Left renal cortex interstitium (tissue), 4 donors: Measurements from ENCODE around the gene RBP4. TPM values are rescaled to one million over a fixed set of nuclear protein-coding genes. Genes with fewer than 3 reads are reported as not detected.

Experiments
- DNase-seq, 4 donors: peaks; one replicate each; pipeline ENCODE4 v3.0.0-alpha.2; 2013; ENCODE audit warnings: low read depth in 4 of 4, low spot score in 2 of 4, missing footprints in 1 of 4
- polyA plus RNA-seq, 4 donors: library from polyadenylated mRNA; unstranded; fragments of 120-200 nt; gene quantifications; one replicate each; pipeline ENCODE4 v1.2.1, GENCODE V29; 2013; ENCODE audit not compliant: insufficient read length in 4 of 4

Gene RBP4
- polyA plus RNA-seq, 4 donors: 0.28 to 18.8 (median 0.43) TPM

DNA sequence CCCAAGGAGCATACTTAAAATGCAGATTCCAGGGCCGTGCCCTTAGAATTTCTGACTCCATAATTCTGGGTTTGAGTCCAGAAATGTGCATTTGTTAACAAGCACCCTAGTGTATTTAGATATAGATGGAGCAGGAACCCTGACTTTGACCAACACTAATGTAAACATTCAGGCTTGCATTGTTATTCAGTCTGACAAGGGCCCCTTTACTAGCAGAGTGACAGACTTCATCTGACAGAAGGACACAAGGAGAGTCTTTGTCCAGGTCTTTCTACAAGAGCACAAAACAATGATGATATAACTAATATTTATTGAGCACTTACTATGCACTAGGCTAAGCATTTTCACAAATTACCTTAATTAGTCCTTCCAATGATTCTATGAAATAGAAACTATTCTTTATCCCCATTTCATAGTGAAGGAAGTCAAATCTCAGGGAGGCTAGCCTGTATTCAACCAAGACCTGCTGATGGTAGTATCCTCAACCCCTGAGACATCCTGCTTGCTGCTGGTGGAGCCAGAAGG lies 3.9 kb downstream of the RBP4 start:
- DNase-seq: no peak

DNA sequence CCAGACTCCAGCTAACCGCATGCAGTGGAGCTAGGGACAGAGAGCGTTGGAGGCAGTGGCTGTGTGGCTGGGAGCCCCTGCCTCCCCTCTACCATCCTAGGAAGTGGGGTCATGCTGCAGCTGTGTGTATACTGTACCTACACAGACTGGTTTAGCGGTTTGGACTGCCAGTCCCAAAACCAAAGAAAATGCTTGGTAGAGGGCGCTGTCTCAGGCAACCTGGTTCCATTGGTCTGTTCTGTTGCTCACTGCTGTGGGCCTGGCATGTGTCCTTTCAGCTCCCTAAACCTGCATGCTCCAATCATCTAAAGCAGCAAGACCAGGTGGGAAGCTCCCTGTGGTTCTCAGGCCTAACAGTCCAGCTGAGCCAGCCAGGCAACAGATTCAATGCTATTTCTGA lies 4.5 kb downstream of the RBP4 start:
- DNase-seq: no peak

- DNase-seq: no peak
Measured at GRCh38 chr10:93595378-93596161, 5.5 kb downstream of the RBP4 start.

DNA sequence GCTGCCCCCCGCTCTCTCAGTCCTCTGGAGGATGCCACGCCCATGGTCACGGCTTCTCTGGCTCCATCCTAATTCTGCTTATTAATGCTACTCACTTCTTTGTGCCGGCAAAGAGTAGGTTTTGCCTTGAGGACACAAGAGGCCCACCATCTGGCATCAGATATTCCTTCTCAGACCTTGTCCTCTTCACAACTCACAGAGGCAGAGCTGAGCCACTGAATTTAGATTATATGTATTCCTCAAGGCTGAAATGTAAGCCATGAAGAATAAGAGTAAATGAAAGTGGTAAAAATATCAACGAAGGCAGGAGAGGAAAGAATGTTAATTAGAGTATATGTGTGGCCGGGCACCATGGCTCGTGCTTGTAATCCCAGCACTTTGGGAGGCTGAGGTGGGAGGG lies 6.5 kb downstream of the RBP4 start:
- no peak for DNase-seq

DNA sequence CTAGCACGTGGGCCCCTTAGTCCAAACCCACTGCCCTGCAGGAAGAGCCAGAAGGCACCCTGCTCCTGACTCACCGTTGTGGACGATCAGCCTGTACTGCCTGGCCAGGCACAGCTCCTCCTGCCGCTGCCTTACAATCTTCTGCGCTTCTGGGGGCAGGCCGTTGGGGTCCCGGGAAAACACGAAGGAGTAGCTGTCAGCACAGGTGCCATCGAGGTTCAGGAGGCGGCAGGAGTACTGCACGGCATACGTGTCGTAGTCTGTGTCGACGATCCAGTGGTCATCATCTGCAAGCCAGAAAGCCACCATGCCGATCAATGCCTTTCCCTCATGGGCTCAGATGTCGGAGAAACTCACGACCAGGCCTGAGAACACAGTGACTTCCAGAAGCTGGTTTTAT lies 7.3 kb downstream of the RBP4 start:
- DNase-seq: no peak

GRCh38 chr10:93593254-93593653 lies 7.8 kb downstream of the RBP4 start:
- no peak for DNase-seq

GRCh38 chr10:93591065-93591808 lies 9.8 kb downstream of the RBP4 start:
- DNase-seq: no peak

GRCh38 chr10:93590638-93591037 lies 10.4 kb downstream of the RBP4 start:
- DNase-seq: no peak

- no peak for DNase-seq
Measured at GRCh38 chr10:93589648-93590562, 11.1 kb downstream of the RBP4 start.

- DNase-seq: no peak
Measured at GRCh38 chr10:93584445-93584844, 16.6 kb downstream of the RBP4 start.

- DNase-seq: no peak
Measured at GRCh38 chr10:93580828-93581227, 20.2 kb downstream of the RBP4 start.

DNA sequence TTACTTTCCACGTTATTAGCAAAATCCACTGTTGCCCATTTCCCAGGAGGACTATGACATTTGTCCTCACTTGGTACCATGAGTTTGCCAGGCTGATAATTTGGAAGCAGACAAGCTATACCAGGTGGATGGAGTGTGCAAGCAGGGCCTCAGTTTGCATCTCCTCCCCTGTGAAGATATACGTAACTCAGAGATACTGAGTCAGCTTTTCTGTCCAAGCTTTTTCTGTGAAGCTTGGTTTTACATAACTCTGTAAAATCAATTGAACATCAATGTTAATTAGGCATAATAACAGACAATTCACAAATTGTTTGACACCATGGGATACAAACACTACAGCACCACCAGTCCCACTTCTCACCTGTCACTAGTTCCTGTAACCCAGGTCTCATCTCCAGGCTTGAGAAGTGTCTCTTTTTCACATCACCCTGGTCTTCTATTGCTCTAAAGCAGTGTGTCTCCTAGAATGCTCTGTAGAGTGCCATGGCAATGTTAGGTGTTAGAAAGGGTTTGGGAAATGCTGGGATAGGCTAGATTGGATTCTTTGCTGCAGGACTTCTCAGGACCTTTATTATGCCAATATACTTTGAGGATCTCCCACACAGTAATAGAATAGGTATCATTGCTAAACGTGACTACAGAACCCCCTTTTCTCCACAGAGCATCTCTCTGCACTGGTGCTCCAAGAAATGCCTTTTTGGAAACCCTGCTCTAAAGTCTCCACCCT lies 20.9 kb downstream of the RBP4 start:
- DNase-seq: no peak

DNA sequence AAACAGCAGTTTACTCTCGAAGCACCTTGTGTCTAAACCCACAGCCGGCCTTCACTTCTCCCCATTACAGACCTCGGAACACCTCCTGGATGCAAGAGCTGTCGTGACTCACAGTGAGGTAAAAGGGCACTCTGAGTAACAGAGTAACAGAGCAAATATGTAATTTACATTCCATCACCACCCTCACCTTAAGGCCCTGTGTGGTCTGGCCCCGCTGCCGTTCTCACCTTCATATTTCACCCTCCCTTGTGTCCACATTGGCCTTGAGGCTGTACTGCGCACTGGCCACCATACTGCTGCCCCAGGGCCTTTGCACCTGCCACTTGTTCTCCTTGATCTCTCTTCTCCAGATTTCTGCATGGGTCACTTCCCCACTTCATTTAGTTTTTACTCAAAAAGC lies 21.9 kb downstream of the RBP4 start:
- DNase-seq: no peak

DNA sequence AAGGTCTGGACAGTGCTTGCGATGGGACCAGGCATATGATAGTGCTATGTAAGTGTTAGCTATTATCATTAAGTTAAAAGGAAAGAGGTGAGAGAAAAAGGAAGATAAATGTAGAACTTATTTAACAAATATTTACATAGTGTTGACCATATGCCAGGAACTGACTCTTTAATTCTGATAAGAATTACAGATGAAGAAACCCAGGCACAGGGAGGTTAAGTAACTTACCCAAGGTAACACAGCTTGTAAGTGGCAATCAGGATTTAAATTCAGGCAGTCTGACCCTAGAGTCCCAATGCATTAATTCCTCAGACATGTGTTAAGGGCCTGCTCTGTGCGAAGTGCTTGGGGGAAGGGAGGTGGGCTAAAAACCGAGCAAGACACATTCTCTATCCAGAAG lies 23.5 kb downstream of the RBP4 start:
- DNase-seq: no peak

DNA sequence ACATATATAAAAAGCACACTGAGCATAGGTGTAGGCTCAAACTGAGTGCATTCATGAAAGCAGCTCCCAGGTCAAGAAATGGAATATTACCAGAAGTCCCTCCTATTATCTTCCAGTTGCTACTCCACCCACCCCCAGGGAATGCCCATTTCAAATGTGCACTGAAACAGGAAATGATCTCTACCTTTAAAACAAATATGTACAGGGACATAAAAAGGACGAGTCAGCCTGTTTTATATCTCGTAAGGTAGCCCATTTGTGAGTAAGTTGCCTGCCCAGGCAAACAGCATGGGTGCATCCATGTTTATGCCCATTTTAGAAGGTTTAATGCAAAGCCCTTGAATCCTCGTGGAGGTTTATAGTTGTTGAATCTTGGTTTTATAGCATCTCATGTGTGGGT lies 24.1 kb downstream of the RBP4 start:
- no peak for DNase-seq

GRCh38 chr10:93573924-93574323 lies 27.1 kb downstream of the RBP4 start:
- DNase-seq: no peak

DNA sequence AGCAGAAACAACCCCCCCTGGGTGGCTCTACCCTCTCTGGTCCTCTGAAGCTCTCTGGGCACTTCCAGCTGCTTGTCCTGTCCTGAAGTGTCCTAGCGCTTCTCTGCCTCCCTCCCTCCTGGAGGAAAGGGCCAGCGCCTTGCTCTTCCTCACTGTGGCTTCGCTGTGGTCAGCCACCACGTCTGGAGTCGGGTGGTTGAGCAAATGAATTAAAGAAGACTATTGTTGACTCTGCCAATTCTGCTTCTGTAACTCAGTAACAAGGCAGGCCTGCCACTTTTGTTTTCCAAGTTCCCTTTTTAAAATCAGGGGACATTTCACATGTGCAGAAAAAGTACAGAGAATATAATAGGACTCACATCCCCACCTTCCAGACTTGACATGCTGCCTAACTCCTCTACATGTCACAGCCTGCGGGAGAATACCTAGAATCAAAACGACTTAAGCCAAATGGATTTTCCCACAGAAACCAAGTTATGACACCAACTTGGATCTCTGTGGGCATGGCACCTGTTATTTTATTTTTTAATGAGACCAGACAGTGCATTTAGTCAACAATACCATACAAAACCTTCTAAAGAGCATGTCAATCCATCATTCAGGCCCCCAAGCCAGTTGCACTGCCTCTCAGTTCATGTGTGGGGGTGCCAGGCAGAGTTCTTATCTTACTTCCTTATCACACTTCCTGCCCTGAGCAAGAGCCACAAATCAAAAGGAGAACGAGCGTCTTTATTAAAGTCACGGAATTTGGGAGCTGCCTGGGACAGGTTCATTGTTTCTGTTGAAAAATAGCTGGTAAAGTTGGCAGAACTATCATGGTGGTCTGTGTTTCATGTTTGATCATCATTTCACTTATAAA lies 27.8 kb downstream of the RBP4 start:
- no peak for DNase-seq

DNA sequence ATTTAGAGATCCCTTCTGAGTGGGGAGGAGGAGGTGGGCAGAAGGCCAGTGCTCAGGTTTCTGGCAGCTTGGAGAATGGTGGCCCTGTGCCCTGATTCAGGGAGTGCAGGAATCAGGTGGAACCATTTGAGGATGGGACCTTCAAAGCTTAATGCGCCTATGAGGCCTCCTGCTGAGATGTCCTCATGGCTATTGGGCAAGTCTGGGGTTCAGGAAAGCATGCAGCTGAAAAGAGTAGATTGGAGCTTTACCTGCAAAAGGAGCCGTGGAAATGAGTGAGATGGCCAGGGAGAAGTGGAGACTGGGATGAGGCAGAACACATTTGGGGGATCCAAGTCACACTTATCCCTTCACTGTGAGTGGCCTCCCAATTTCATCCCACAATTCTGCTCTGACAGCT lies 28.4 kb downstream of the RBP4 start:
- no peak for DNase-seq

- no peak for DNase-seq
Measured at GRCh38 chr10:93570383-93570782, 30.7 kb downstream of the RBP4 start.

DNA sequence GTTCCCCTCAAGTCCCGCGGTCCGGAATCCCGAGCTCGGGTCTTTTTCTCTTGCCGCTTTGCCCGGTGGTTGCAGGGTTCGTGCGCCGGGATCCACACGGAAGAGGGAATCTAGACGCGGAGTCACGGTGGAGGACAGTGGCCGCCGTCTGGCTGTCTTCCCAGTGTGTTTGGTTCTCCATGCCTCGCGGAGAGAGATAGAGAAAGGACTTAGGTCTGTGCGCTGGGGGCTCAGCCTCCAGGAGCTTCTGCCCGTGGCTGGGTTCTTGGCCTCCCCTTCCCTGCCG lies 33.0 kb downstream of the RBP4 start:
- no peak for DNase-seq
